Gastrocnemius medialis (tissue), 4 donors: Measurements from ENCODE around the gene RNU6-1. TPM values are rescaled to one million over a fixed set of nuclear protein-coding genes. Genes with fewer than 3 reads are reported as not detected.

Experiments
- ATAC-seq, 2 donors: fragments of 150-250 bp; one replicate each; pipeline ENCODE4 v1.9.1; 2016
- DNase-seq, 2 donors: peaks; one replicate each; pipeline ENCODE4 v3.0.0-alpha.2; 2019
- H3K27ac ChIP-seq, 4 donors: fragments of 200-600 bp; sonication (generic); 1 replicate in 1 of 4; 2 replicates in 3 of 4; pipeline ENCODE4 v1.5.1; 2016 to 2018; ENCODE audit warnings: mild to moderate bottlenecking in 2 of 4, moderate library complexity in 1 of 4
- H3K27me3 ChIP-seq, 3 donors: fragments of 200-600 bp; sonication (generic) in 2 of 3; 1 replicate in 1 of 3; 2 replicates in 2 of 3; pipeline versions ENCODE4 v1.5.1 to v1.6.0; 2016 to 2019; ENCODE audit warnings: mild to moderate bottlenecking in 1 of 3, moderate library complexity in 1 of 3
- H3K36me3 ChIP-seq, 2 donors: fragments of 200-600 bp; sonication (generic) in 1 of 2; one replicate each; pipeline ENCODE4 v1.5.1; 2017 to 2018
- H3K4me1 ChIP-seq, 2 donors: fragments of 200-600 bp; sonication (generic) in 1 of 2; one replicate each; pipeline ENCODE4 v1.5.1; 2016 to 2017; ENCODE audit warnings: mild to moderate bottlenecking in 2 of 2
- H3K4me3 ChIP-seq, 4 donors: fragments of 200-600 bp; sonication (generic) in 3 of 4; 1 replicate in 1 of 4; 2 replicates in 3 of 4; pipeline ENCODE4 v1.5.1; 2016 to 2019; ENCODE audit warnings: mild to moderate bottlenecking in 2 of 4
- H3K9me3 ChIP-seq, 3 donors: fragments of 200-600 bp; sonication (generic) in 2 of 3; 1 replicate in 1 of 3; 2 replicates in 2 of 3; pipeline ENCODE4 v1.5.1; 2016 to 2019
- POLR2A ChIP-seq, 2 donors: fragments of 450-650 bp; IDR thresholded peaks; one replicate each; pipeline ENCODE4 v1.6.1; 2017; ENCODE audit warnings: antibody characterized with exemption in 2 of 2, mild to moderate bottlenecking in 2 of 2, moderate library complexity in 2 of 2
- in situ Hi-C, 4 donors: fragments of 200-750 bp; cut with MboI; loops; one replicate each; pipeline versions ENCODE4 v1.15.0 to v1.8.0; 2017; ENCODE audit warnings: low sequenced_read_pairs in 4 of 4
- intact Hi-C: fragments of 100-400 bp; cut with DNase I; formaldehyde crosslinking; loops from one replicate; pipeline ENCODE4 v1.15.1; 2023; ENCODE audit warnings: low total_unique reads
- total RNA-seq, 4 donors: library from RNA; depleted of rRNA; stranded (reverse); fragments of >200 nt; gene quantifications; one replicate each; pipeline versions ENCODE4 v1.1.0 to v1.2.3, GENCODE V29; 2016
- TF ChIP-seq, protein P1 (sequence below), 5 experiments: fragments of 450-650 bp in 3 of 5; fragments of 200-600 bp in 2 of 5; sonication (generic) in 2 of 5; IDR thresholded peaks in 4 of 5; conservative IDR thresholded peaks in 1 of 5; 1 replicate in 4 of 5; 2 replicates in 1 of 5; pipeline ENCODE4 v1.5.1; 2016 to 2019; ENCODE audit warnings: antibody characterized with exemption in 5 of 5, mild to moderate bottlenecking in 3 of 5, moderate library complexity in 3 of 5

Gene RNU6-1
- total RNA-seq, 4 donors from 2014 or later: not detected

DNA sequence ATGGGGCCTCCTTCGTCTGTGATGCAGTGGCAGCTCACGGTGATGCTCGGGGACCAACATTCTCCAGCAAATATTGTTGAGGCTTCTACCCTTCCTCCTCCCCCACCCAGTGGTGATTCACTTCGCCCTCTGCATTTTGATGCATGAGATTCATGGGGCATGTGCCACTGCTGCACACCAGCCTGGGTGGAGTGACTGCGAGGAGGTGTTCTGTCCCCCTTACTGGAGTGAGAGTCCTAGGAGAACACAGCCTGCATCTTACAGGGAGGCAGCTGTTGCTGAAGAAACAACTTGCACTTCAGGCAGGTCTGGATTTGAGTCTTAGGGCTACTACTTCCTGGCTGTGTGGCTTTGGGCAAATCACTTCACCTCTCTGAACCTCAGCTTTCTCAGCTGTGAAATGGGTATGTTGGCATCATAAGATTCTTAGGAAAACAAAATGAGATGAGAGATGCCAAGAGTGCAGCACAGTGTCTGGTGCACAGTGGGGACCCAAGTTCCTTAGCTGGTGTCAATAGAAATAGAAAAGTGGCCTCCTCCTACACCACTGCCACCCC, 24.7 kb downstream of the RNU6-1 start:
- no peak overlapping the region for H3K4me3 ChIP-seq
- H3K36me3 ChIP-seq: no peaks in the 10 kb centered on the region
- no peak for TF ChIP-seq POLR2A (IDR thresholded peaks at IDR 0.05)
- TF ChIP-seq, protein P1, sequence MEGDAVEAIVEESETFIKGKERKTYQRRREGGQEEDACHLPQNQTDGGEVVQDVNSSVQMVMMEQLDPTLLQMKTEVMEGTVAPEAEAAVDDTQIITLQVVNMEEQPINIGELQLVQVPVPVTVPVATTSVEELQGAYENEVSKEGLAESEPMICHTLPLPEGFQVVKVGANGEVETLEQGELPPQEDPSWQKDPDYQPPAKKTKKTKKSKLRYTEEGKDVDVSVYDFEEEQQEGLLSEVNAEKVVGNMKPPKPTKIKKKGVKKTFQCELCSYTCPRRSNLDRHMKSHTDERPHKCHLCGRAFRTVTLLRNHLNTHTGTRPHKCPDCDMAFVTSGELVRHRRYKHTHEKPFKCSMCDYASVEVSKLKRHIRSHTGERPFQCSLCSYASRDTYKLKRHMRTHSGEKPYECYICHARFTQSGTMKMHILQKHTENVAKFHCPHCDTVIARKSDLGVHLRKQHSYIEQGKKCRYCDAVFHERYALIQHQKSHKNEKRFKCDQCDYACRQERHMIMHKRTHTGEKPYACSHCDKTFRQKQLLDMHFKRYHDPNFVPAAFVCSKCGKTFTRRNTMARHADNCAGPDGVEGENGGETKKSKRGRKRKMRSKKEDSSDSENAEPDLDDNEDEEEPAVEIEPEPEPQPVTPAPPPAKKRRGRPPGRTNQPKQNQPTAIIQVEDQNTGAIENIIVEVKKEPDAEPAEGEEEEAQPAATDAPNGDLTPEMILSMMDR (IDR thresholded peaks at IDR 0.05 in 4 of 5, conservative IDR thresholded peaks at IDR 0.05 in 1 of 5): no peak
- peaks cover 21 to 39% (median 37%) of the 10 kb centered on the region in 3 donors for H3K27me3 ChIP-seq
- in situ Hi-C loops (no loop called here), intact Hi-C loops (no loop called here)
- H3K27ac ChIP-seq: no peak overlapping the region
- ATAC-seq: no peak
- H3K4me1 ChIP-seq: no peaks in the 10 kb centered on the region
- peaks cover 0 to 4% (median 0%) of the 10 kb centered on the region in 3 donors for H3K9me3 ChIP-seq
- DNase-seq: no peak

DNA sequence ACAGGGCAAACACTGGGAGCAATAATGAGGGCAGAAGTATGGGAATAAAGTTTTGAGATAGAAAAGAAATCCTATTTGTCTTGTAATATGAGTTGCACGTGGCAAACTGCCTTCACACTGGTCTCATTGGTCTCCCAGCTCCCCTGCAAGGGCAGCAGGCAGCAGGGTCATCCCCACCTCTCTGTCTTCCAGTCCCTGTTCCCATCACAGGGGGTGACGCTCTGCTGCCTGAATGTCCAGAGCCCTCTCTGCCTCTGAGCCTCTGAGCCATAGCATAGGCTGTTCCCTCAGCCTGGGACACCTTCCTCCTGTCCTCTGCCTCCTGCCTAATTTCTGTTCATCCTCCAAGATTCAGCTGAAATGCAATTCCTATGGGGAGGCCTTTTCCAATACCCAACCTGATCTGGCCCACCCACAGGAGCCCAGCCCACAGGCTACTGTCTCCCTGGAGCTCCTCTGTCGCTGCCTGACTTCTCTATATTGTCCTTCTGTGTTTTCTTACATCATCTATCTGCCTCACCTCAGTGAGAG, 26.7 kb downstream of the RNU6-1 start:
- H3K9me3 ChIP-seq: peaks cover 0 to 4% (median 0%) of the 10 kb centered on the region in 3 donors
- no peak overlapping the region for H3K27ac ChIP-seq
- H3K4me1 ChIP-seq: no peaks in the 10 kb centered on the region
- no peak for TF ChIP-seq POLR2A (IDR thresholded peaks at IDR 0.05)
- TF ChIP-seq, protein P1 (IDR thresholded peaks at IDR 0.05 in 4 of 5, conservative IDR thresholded peaks at IDR 0.05 in 1 of 5): no peak
- intact Hi-C loops (no loop called here), in situ Hi-C loops (no loop called here)
- DNase-seq: no peak
- peaks cover 4 to 22% (median 21%) of the 10 kb centered on the region in 3 donors for H3K27me3 ChIP-seq
- no peaks in the 10 kb centered on the region for H3K36me3 ChIP-seq
- no peak for ATAC-seq
- no peak overlapping the region for H3K4me3 ChIP-seq

DNA sequence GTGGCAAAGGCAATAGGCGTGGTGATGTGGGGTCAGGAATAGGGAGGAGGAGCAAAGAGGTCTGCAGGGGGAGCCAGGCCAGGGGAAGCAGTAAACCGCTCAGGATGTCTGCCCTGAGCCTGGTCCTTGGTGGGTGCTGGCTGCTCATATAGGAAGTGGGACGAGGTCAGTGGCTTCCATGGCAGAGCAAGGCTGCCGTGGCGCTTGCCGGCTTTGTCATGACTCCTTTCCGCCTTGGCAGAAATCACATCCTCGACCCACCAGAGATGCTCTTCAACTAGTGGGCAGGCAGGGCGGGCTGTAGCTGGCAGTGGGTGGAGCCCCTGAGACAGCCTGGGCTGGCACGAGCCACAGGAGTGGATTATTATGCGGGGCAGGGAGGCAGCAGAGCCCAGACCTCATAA, 27.6 kb downstream of the RNU6-1 start:
- TF ChIP-seq, protein P1 (IDR thresholded peaks at IDR 0.05 in 4 of 5, conservative IDR thresholded peaks at IDR 0.05 in 1 of 5): no peak
- no peak for TF ChIP-seq POLR2A (IDR thresholded peaks at IDR 0.05)
- intact Hi-C loops: no loop called here
- no peak for ATAC-seq
- no peaks in the 10 kb centered on the region for H3K4me1 ChIP-seq
- H3K27me3 ChIP-seq: peaks cover 0 to 16% (median 12%) of the 10 kb centered on the region in 3 donors
- no peaks in the 10 kb centered on the region for H3K36me3 ChIP-seq
- H3K27ac ChIP-seq: no peak overlapping the region
- no peak for DNase-seq
- in situ Hi-C loops: no loop called here
- no peak overlapping the region for H3K4me3 ChIP-seq
- peaks cover 0 to 4% (median 0%) of the 10 kb centered on the region in 3 donors for H3K9me3 ChIP-seq

DNA sequence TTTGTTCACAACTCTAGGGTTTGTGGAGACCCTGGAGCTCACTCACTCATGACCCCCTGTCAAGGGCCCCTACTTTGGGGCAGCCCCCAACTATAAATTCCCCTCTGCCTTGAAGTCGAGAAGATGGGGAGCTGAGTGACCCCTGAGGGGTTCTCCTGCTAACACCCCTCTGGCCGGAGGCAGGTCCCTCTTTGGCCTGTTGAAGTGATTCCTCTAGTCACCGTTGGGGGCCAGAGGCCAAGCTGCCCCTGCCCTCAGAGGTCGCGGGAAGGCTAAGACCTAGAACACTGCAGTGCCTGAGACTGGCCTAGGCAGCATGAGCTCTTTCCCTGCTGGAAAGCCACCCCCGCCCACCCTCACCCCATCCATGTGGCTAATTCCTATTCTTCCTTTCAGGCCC, 30.0 kb downstream of the RNU6-1 start:
- Histone ChIP-seq H3K36me3 (no peaks in the 10 kb centered on the region), H3K4me1 (no peaks in the 10 kb centered on the region), H3K27me3 (peaks cover 0 to under 1% (median under 1%) of the 10 kb centered on the region in 3 donors), H3K27ac (no peak overlapping the region), H3K4me3 (no peak overlapping the region), H3K9me3 (no peaks in the 10 kb centered on the region)
- in situ Hi-C loops: no loop called here
- intact Hi-C loops: no loop called here
- DNase-seq: no peak
- ATAC-seq: no peak
- TF ChIP-seq, protein P1 (IDR thresholded peaks at IDR 0.05 in 4 of 5, conservative IDR thresholded peaks at IDR 0.05 in 1 of 5): no peak
- TF ChIP-seq POLR2A (IDR thresholded peaks at IDR 0.05): no peak
